ENCODE results near the gene SNX9. TPM values are rescaled to one million over a fixed set of nuclear protein-coding genes. Genes with fewer than 3 reads are reported as not detected.
"Not testable (repeated sequence)": the region's sequence is repeated elsewhere in the genome, so short reads cannot be mapped to it uniquely, and the experiment has no call there.

Gene SNX9
- total and polyA plus RNA-seq, 2 of the 8 experiments (the other 6 are each of a cell fraction or from before 2014, with no cell fraction given), result 11.8 to 23.2 TPM

- H3K23ac ChIP-seq (ENCODE audit: insufficient read length); H2AK5ac ChIP-seq (ENCODE audit: low read depth, low read length); H3K4ac ChIP-seq (replicated peaks; ENCODE audit: insufficient read length, low read depth, low read length); H3K23me2 ChIP-seq (ENCODE audit: low read depth, low read length); H4K91ac ChIP-seq (replicated peaks; ENCODE audit: insufficient read length, low read length); H3K14ac ChIP-seq (ENCODE audit: insufficient read length); H3K4me3 ChIP-seq (ENCODE audit: extremely low read depth in 1 of 4, insufficient read depth in 2 of 4, low read depth in 3 of 4, low read length in 4 of 4); H4K5ac ChIP-seq (ENCODE audit: insufficient read length, low read depth, low read length); H3K27me3 ChIP-seq (replicated peaks in 1 of 4; ENCODE audit: control insufficient read depth in 3 of 4, extremely low read depth in 1 of 4, insufficient read depth in 3 of 4, low read length in 3 of 4); H2BK15ac ChIP-seq (ENCODE audit: low read length); H4K20me1 ChIP-seq (replicated peaks in 1 of 2; ENCODE audit: control insufficient read depth in 1 of 2, insufficient read depth in 2 of 2, low read length in 2 of 2); H3K36me3 ChIP-seq (ENCODE audit: control insufficient read depth in 2 of 4, insufficient read depth in 4 of 4, low read length in 3 of 4); H3K4me2 ChIP-seq (ENCODE audit: insufficient read depth in 1 of 2, low read depth in 2 of 2, low read length in 2 of 2); FAIRE-seq; H3K9ac ChIP-seq (replicated peaks in 1 of 4; ENCODE audit: extremely low read depth in 1 of 4, low read depth in 3 of 4, low read length in 3 of 4); H2BK12ac ChIP-seq (ENCODE audit: low read depth, low read length); H3K27ac ChIP-seq (ENCODE audit: low read depth, low read length); H3K9me3 ChIP-seq (ENCODE audit: insufficient read depth in 2 of 2, low read depth in 1 of 2, low read length in 1 of 2); H2BK120ac ChIP-seq (replicated peaks; ENCODE audit: low read depth, low read length); H3K79me1 ChIP-seq (ENCODE audit: low read depth, low read length); H3K18ac ChIP-seq (ENCODE audit: extremely low read depth, low read length); DNase-seq (ENCODE audit: low read depth in 1 of 2, low spot score in 2 of 2); H2BK5ac ChIP-seq (ENCODE audit: low read depth, low read length); H3K56ac ChIP-seq (replicated peaks; ENCODE audit: insufficient read length, low read depth, low read length); H2BK20ac ChIP-seq (ENCODE audit: low read length); POLR2A ChIA-PET (ENCODE audit: partially characterized antibody); H4K8ac ChIP-seq (ENCODE audit: extremely low read depth, insufficient read depth, low read length); H2AFZ ChIP-seq (ENCODE audit: low read length): not testable (repeated sequence)
- WGBS, 2 experiments (ENCODE audit: extremely low coverage in 1 of 2, insufficient coverage in 1 of 2, insufficient read length in 1 of 2, insufficient replicate concordance in 2 of 2, low coverage in 1 of 2, low lambda C conversion rate in 2 of 2, missing lambda C conversion rate in 1 of 2), result 88% methylated on average over 3 of the region's 3 CpGs; no CpG with 5 or more reads in 1 of the 2 experiments
- CTCF ChIA-PET (ENCODE audit: partially characterized antibody), result interaction anchor here (1.3 to 1.5 kb wide), 2 partner anchors 19 to 83 kb away, joined by 3 to 4 read pairs; no protein-coding TSS in a partner anchor
- Histone ChIP-seq H3K4me1 (replicated peaks in 1 of 4; ENCODE audit: control insufficient read depth in 3 of 4, insufficient read depth in 4 of 4, low read length in 3 of 4) (peaks cover 3 to 23% (median 11%) of the 10 kb centered on the region in 4 experiments; a peak in 6 of 7 replicates), H3K79me2 (ENCODE audit: control insufficient read depth in 1 of 2, insufficient read depth in 2 of 2, low read length in 2 of 2) (peaks cover 9 to 98% of the 10 kb centered on the region in 2 experiments; a peak in 3 of 4 replicates)
Measured at GRCh38 chr6:157844196-157844595, 21.1 kb downstream of the SNX9 start.

All from H1 (cell line).